Measurements from ENCODE around the gene ACTN1.

Gene ACTN1

DNA sequence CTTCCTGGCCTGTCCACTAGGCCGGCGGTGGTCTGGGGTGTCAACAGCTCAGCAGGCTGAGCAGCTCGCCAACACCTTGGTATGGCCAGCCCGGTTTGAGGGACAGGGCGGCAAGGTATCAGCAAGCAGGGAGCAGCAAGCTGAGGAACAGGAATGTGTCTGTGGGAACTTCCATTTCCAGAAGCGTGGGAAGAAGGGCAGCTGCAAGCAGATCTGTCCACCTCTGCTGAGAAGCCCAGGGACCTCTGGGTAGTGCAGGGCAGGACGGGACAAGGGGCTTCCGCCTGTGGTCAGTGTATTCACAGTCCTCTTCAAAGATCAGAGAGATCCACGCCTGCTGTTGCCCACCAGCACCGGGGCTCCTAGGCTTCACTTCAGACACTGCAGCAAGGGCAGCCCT is 36.0 kb downstream of the ACTN1 start:
- H3K4me3 ChIP-seq (ENCODE audit: low read length), result no peak overlapping the region
- H3K4me1 ChIP-seq (ENCODE audit: control insufficient read depth, insufficient read depth, low read length), result peaks cover 95% of the 10 kb centered on the region
- H3K27me3 ChIP-seq (ENCODE audit: control insufficient read depth, insufficient read depth, low read length), result no peaks in the 10 kb centered on the region
- H3K36me3 ChIP-seq (ENCODE audit: control insufficient read depth, insufficient read depth, low read length), result no peaks in the 10 kb centered on the region
- no peak overlapping the region for H3K9ac ChIP-seq (ENCODE audit: low read length)
- H3K27ac ChIP-seq (ENCODE audit: low read depth, low read length), result peak overlapping the region; percentile 97

DNA sequence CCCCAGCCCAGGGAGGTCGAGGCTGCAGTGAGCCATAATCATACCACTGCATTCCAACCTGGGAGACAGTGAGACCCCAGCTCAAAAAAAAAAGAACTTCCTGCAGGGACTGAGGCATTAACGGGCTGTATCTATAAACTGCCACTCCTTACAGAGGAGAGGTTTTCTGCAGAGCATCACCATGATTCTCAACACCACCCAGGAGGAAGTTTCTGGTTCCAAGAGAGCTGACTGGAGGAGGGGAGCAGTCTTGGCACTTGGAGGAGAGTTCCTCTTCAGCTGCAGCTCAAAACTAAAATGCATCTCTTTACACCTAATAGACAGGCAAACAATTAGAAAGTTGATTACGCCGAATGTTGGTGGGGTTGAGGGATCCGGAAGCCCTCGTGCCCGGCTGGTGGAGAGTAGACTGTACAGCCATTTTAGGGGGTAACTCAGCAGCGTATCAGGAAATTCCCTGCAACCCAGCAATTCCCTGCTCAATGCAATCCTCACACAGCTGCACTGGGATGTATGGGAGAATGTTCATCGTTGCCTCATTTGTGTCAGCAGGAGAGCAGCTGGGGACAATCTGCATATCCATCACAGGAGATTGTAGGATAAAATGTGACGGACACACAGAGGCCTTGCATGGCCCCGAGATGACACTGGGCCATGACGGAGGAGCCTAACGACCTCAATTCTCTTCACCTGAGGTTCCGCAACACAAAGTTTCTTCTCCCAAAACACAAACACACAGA is 36.6 kb downstream of the ACTN1 start:
- H3K9ac ChIP-seq (ENCODE audit: low read length), result no peak overlapping the region
- peaks cover 95% of the 10 kb centered on the region for H3K4me1 ChIP-seq (ENCODE audit: control insufficient read depth, insufficient read depth, low read length)
- no peaks in the 10 kb centered on the region for H3K27me3 ChIP-seq (ENCODE audit: control insufficient read depth, insufficient read depth, low read length)
- H3K27ac ChIP-seq (ENCODE audit: low read depth, low read length), result peak overlapping the region; percentile 97
- no peak overlapping the region for H3K4me3 ChIP-seq (ENCODE audit: low read length)
- H3K36me3 ChIP-seq (ENCODE audit: control insufficient read depth, insufficient read depth, low read length), result no peaks in the 10 kb centered on the region

DNA sequence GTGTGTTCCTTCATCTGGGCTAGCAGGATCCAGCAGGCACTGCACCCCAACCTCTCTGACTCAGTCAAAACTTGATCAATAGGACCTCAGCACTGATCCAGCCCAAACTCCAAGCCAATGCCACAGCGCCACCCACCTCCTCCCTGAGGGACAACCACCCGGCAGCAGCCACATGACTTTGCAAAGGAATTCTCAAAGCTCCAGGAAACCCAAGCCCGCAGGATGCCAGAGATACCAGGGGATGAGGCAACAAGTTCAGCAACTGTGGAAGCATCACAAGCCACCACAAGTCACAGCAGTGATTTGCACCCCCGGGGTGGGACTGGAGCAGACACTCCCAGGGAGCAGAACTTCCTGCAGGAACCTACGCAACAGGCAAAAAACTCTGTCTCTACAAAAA is 37.3 kb downstream of the ACTN1 start:
- no peaks in the 10 kb centered on the region for H3K27me3 ChIP-seq (ENCODE audit: control insufficient read depth, insufficient read depth, low read length)
- H3K36me3 ChIP-seq (ENCODE audit: control insufficient read depth, insufficient read depth, low read length), result no peaks in the 10 kb centered on the region
- H3K9ac ChIP-seq (ENCODE audit: low read length), result no peak overlapping the region
- H3K4me1 ChIP-seq (ENCODE audit: control insufficient read depth, insufficient read depth, low read length), result peaks cover 95% of the 10 kb centered on the region
- H3K4me3 ChIP-seq (ENCODE audit: low read length), result no peak overlapping the region
- peak overlapping the region; percentile 97 for H3K27ac ChIP-seq (ENCODE audit: low read depth, low read length)

DNA sequence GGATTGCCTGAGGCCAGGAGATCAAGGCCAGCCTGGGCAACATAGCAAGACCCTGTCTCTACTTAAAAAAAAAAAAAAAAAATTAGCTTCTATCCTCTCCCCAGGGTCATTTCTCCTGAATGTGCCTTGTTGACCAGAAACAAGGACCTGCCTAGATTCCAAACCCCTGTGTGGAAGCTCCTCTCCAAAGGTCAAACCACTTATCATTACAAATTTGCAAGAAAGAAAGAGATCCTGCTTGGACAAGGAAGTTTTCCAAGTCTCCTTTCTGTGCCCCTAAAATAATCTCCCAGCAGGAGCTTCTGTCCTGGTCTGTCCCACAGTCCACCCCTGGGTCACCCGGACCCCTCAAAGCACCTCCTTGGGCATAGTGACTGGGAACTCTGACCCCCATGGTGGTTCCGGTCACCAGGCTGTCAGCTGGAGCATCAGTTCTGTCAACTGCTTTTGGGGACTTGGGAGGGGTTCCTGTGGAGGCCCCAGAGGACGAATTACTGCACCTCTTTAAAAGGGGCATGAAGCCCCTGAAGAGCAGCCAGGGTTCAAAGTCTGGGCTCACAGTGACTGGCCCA is 38.4 kb downstream of the ACTN1 start:
- peaks cover 95% of the 10 kb centered on the region for H3K4me1 ChIP-seq (ENCODE audit: control insufficient read depth, insufficient read depth, low read length)
- H3K9ac ChIP-seq (ENCODE audit: low read length), result no peak overlapping the region
- no peak overlapping the region for H3K4me3 ChIP-seq (ENCODE audit: low read length)
- peak overlapping the region; percentile 97 for H3K27ac ChIP-seq (ENCODE audit: low read depth, low read length)
- no peaks in the 10 kb centered on the region for H3K36me3 ChIP-seq (ENCODE audit: control insufficient read depth, insufficient read depth, low read length)
- no peaks in the 10 kb centered on the region for H3K27me3 ChIP-seq (ENCODE audit: control insufficient read depth, insufficient read depth, low read length)

DNA sequence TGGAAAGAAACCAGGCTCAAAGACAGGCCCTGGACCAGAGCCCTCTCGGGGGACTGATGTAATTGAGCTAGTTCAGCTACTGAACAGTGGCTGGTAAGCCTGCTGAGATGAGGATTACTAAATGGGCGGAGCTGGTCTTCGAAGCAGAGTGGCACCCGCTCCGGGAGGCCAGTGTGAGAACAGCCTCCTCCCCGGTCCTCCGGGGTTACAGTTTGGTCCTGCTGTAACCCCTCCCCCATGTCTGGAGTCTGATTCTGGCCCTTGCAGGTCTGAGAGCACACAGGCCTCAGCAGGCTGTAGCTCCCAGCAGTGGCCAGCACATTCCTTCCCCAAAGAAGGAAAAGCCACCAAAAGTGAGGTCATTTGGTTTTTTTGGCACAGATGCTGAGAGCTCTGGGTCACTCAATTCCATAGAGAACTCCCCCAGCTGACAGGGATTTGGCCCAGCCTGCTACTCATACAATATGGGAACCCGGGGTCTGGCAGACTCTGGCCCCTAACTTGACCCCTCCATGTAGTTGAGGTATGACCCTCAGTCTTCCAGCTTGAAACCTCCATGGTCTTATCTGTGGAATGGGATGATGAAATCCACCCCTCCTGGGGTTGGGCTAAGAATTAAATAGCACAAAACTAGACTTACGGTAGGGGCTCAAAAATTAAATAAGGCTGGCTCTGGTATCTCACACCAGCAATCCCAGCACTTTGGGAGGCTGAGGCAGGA is 39.0 kb downstream of the ACTN1 start:
- no peaks in the 10 kb centered on the region for H3K27me3 ChIP-seq (ENCODE audit: control insufficient read depth, insufficient read depth, low read length)
- H3K36me3 ChIP-seq (ENCODE audit: control insufficient read depth, insufficient read depth, low read length), result no peaks in the 10 kb centered on the region
- H3K4me1 ChIP-seq (ENCODE audit: control insufficient read depth, insufficient read depth, low read length), result peaks cover 91% of the 10 kb centered on the region
- H3K9ac ChIP-seq (ENCODE audit: low read length), result no peak overlapping the region
- no peak overlapping the region for H3K4me3 ChIP-seq (ENCODE audit: low read length)
- peak overlapping the region; percentile 97 for H3K27ac ChIP-seq (ENCODE audit: low read depth, low read length)

DNA sequence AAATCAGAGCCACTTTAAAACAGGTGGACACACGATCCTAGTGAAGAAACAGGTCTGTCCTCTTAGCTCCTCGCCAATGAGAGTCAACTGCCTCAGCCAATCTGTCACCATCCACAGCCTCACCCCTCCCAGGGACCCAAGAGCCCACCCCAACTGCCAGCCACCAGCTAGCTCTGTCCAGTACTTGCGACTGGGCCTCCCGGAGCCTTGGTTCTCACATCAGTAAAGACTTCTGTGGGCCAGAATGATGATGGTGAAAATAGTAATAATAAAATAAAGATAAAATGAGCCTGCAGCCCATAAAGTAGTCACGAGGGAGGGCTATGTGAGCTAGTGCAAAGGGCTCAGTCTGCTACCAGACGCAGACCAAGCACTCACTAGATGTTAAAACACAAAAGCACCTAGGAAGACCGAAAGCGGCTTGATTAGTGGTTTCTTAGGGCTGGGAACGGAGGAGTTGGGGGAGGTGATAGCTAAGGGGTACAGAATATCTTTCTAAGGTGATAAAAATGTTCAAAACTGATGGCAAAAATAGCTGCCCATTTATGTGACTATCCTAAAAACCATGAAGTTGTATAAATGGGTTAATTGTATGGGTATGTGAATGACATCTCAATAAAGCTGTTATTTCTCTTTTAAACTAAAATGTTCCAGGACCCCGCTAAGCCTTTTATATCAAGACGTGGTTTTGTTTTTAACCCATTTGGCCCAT is 39.8 kb downstream of the ACTN1 start:
- no peaks in the 10 kb centered on the region for H3K27me3 ChIP-seq (ENCODE audit: control insufficient read depth, insufficient read depth, low read length)
- H3K9ac ChIP-seq (ENCODE audit: low read length), result peak overlapping the region; percentile 10
- H3K27ac ChIP-seq (ENCODE audit: low read depth, low read length), result peak overlapping the region; percentile 97
- no peaks in the 10 kb centered on the region for H3K36me3 ChIP-seq (ENCODE audit: control insufficient read depth, insufficient read depth, low read length)
- peaks cover 86% of the 10 kb centered on the region for H3K4me1 ChIP-seq (ENCODE audit: control insufficient read depth, insufficient read depth, low read length)
- H3K4me3 ChIP-seq (ENCODE audit: low read length), result peak overlapping the region; percentile 1

DNA sequence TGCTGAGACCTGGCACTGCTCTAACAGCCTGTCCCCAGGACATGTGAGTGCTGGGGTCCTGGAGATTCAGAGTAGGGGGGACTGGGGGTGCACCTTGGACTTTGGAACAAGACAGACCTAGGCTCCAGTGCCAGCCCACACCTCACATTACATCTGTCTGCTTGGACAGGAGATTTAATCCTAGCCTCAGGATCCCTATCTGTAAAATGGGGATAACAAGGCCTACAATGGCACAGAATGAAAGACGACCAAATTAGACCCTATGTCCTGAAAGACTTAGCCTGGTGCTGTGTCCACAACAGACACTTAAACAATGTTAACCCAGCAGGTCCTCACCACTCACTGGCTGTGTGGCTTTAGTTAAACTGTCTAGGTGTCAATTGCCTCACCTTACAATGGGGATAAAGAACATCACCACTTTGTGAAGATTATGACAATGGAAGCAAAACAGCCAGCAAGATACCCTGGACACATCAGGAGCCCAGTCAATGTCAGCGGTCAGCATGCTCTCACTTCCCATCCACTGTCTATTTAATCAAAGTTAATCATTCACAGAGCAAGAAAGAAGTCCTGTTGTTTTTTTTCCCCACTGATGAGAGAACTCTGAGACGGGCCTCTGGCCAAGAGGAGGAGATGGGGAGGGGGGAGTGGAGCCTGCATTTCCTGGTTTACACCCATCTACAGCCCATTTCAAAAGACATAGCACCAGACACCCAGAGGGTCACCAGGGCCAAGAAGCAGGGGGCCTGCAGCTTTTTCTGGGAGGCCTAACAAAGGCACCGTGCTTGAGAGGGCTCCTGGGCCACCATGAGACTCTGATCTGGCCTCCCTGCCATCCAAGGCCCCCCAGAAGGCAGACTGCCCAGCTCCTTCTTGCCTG is 40.6 kb downstream of the ACTN1 start:
- Histone ChIP-seq H3K27ac (ENCODE audit: low read depth, low read length) (peak overlapping the region; percentile 97), H3K4me3 (ENCODE audit: low read length) (peak overlapping the region; percentile 18), H3K4me1 (ENCODE audit: control insufficient read depth, insufficient read depth, low read length) (peaks cover 83% of the 10 kb centered on the region), H3K27me3 (ENCODE audit: control insufficient read depth, insufficient read depth, low read length) (no peaks in the 10 kb centered on the region), H3K9ac (ENCODE audit: low read length) (peak overlapping the region; percentile 10), H3K36me3 (ENCODE audit: control insufficient read depth, insufficient read depth, low read length) (peaks cover under 1% of the 10 kb centered on the region)

DNA sequence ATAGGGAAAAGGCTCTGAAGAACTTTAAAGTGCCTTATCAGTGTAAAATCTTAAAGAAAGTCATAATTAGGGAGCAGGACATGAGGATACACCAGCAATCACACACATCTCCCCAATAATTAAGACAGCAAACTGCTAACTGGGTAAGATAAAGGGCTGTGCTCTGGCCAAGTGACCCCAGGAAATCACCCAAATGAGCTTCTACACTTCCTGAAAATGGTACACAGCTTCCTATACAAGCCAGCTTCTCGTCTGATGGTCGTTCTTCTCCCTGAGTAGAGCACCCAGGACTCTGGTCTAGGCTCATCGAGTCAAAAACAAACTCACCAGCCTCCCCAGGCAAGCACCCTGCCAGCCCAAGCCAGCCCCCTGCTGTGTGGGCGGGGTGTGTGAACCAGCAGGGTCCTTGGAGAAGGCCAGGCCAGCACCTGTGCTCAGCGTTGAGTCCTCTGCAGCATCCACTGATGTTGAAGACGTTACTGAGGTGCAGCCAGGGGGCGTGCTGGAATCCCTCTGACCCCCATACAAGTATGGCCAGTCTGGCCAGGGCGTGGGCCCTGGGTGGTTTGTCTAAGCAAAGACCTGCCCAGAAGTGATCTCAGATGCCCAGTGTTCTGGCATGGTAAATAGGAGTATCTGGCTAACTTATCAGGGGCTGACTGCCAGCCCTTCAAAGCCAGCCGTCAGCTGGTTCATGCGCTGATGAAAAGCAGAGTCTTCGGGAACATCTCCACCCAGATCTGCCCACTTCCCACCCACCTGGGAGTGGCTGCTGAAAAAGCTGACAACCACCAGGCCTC is 41.4 kb downstream of the ACTN1 start:
- Histone ChIP-seq H3K9ac (ENCODE audit: low read length) (no peak overlapping the region), H3K4me3 (ENCODE audit: low read length) (peak overlapping the region; percentile 19), H3K4me1 (ENCODE audit: control insufficient read depth, insufficient read depth, low read length) (peaks cover 81% of the 10 kb centered on the region), H3K27ac (ENCODE audit: low read depth, low read length) (peak overlapping the region; percentile 97), H3K27me3 (ENCODE audit: control insufficient read depth, insufficient read depth, low read length) (no peaks in the 10 kb centered on the region), H3K36me3 (ENCODE audit: control insufficient read depth, insufficient read depth, low read length) (peaks cover 3% of the 10 kb centered on the region)

DNA sequence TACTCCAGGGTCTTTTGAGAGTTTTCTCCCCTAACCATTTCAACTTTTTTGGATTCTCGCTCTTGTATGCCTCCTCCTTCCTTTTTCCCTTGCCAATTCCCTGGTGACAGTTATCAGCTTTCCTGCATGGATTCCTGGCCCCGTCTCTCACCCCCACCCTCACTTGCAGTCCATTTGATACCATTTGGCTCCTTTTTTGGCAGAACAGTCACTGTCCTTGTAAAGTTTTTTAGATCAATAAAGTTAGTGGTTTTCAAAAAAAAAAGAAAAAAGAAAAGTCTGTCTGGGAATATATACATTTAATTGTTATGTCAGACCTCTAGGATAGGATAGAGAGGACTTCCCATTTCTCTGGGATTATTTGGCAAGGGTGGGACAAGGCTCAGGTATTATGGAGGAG is 42.1 kb downstream of the ACTN1 start:
- H3K4me1 ChIP-seq (ENCODE audit: control insufficient read depth, insufficient read depth, low read length), result peaks cover 79% of the 10 kb centered on the region
- peak overlapping the region; percentile 97 for H3K27ac ChIP-seq (ENCODE audit: low read depth, low read length)
- H3K27me3 ChIP-seq (ENCODE audit: control insufficient read depth, insufficient read depth, low read length), result no peaks in the 10 kb centered on the region
- H3K36me3 ChIP-seq (ENCODE audit: control insufficient read depth, insufficient read depth, low read length), result peaks cover 3% of the 10 kb centered on the region
- H3K9ac ChIP-seq (ENCODE audit: low read length), result peak overlapping the region; percentile 42
- no peak overlapping the region for H3K4me3 ChIP-seq (ENCODE audit: low read length)

DNA sequence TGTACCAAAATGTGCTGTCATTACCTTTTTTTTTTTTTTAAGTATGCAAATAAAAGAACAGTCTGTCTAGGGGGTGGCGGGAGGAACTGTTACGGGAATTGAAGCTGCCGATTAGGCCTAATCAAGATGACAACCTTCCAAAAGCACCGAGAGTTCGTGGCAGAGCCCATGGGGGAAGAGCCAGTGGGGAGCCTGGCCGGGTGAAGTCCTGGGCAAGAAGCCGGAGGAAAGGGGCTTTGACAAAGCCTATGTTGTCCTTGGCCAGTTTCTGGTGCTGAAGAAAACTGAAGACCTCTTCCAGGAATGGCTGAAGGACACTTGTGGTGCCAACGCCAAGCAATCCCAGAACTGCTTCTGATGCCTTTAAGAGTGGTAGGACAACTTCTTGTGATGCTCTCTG is 42.6 kb downstream of the ACTN1 start:
- peaks cover 79% of the 10 kb centered on the region for H3K4me1 ChIP-seq (ENCODE audit: control insufficient read depth, insufficient read depth, low read length)
- H3K27me3 ChIP-seq (ENCODE audit: control insufficient read depth, insufficient read depth, low read length), result no peaks in the 10 kb centered on the region
- peak overlapping the region; percentile 20 for H3K4me3 ChIP-seq (ENCODE audit: low read length)
- H3K27ac ChIP-seq (ENCODE audit: low read depth, low read length), result peak overlapping the region; percentile 97
- H3K36me3 ChIP-seq (ENCODE audit: control insufficient read depth, insufficient read depth, low read length), result peaks cover 3% of the 10 kb centered on the region
- no peak overlapping the region for H3K9ac ChIP-seq (ENCODE audit: low read length)

DNA sequence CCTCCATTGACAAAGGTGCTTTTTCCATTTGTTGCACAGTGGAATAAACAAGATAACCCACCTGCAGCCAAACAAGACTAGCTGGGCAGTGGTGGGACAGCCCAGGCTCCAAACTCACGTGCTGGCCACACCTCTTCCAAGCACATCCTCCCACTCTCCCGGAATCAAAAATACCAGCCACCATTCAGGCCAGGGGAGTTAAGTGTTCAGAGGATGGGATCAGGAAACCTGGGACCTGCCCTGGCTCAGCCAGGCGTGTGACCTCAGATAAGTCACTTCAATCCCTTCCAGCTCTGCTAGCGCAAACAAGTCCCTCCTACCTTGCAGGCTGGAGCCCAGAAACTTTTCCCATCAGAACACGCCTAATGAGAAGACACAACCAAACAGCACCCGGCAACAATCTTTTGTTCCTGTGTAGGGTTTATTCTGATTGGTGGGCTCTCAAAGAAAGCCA is 43.3 kb downstream of the ACTN1 start:
- Histone ChIP-seq H3K9ac (ENCODE audit: low read length) (no peak overlapping the region), H3K4me1 (ENCODE audit: control insufficient read depth, insufficient read depth, low read length) (peaks cover 79% of the 10 kb centered on the region), H3K4me3 (ENCODE audit: low read length) (peak overlapping the region; percentile 38), H3K27me3 (ENCODE audit: control insufficient read depth, insufficient read depth, low read length) (no peaks in the 10 kb centered on the region), H3K27ac (ENCODE audit: low read depth, low read length) (peak overlapping the region; percentile 97), H3K36me3 (ENCODE audit: control insufficient read depth, insufficient read depth, low read length) (peaks cover 3% of the 10 kb centered on the region)
